Stimulated activated CD8-positive, alpha-beta memory T cell treated with anti-CD3 and anti-CD28 coated beads, Interleukin-2, amount 100 ng/mL, for 48 hours (primary cell): Measurements from ENCODE around the gene GEMIN7.

Experiments used
- DNase-seq, 2 donors: peaks; one replicate each; pipeline ENCODE4 v3.0.0-alpha.2; 2020; ENCODE audit warnings: low read depth in 2 of 2

GEMIN7 gene

GRCh38 chr19:45128806-45129205 is 49.7 kb downstream of the GEMIN7 start:
- DNase-seq, result no peak

GRCh38 chr19:45130236-45130635 is 51.2 kb downstream of the GEMIN7 start:
- no peak for DNase-seq

GRCh38 chr19:45130888-45131615 is 52.0 kb downstream of the GEMIN7 start:
- DNase-seq, result no peak

GRCh38 chr19:45133661-45134060 is 54.6 kb downstream of the GEMIN7 start:
- no peak for DNase-seq

- DNase-seq, result no peak
Observed at GRCh38 chr19:45135176-45135885, 56.3 kb downstream of the GEMIN7 start.

- no peak for DNase-seq
Observed at GRCh38 chr19:45136507-45137178, 57.6 kb downstream of the GEMIN7 start.

- DNase-seq, result no peak
Observed at GRCh38 chr19:45137179-45137761, 58.2 kb downstream of the GEMIN7 start.

- DNase-seq, result no peak
Observed at GRCh38 chr19:45138303-45138751, 59.3 kb downstream of the GEMIN7 start.

GRCh38 chr19:45139286-45140143 is 60.5 kb downstream of the GEMIN7 start:
- no peak for DNase-seq

GRCh38 chr19:45140144-45140503 is 61.1 kb downstream of the GEMIN7 start:
- no peak for DNase-seq

- no peak for DNase-seq
Observed at GRCh38 chr19:45140533-45140932, 61.5 kb downstream of the GEMIN7 start.
